Right cardiac atrium (tissue), 5 donors: ENCODE results near the gene CCDC141. TPM values are rescaled to one million over a fixed set of nuclear protein-coding genes. Genes with fewer than 3 reads are reported as not detected.
A peak's percentile ranks its signal among the peaks of the same experiment; 100 is the strongest.

Experiments used
- ATAC-seq, 2 donors: fragments of 200-7000 bp; cut with Tn5 transposase; one replicate each; pipeline versions ENCODE4 v1.8.0 to v1.9.1; 2020; ENCODE audit warnings: moderate library complexity in 2 of 2, mild to moderate bottlenecking in 1 of 2
- DNase-seq, 3 donors: peaks; one replicate each; pipeline ENCODE4 v3.0.0-alpha.2; 2020
- H3K27ac ChIP-seq: one replicate; pipeline ENCODE4 v1.5.1; 2013; ENCODE audit warnings: mild to moderate bottlenecking, low read length, control low read depth, moderate library complexity
- H3K27me3 ChIP-seq: one replicate; pipeline ENCODE4 v1.6.1; 2013; ENCODE audit not compliant: control insufficient read depth, insufficient read depth
- H3K4me1 ChIP-seq: one replicate; pipeline ENCODE4 v1.6.1; 2013; ENCODE audit warnings: low read length; ENCODE audit not compliant: control insufficient read depth, insufficient read depth
- H3K4me3 ChIP-seq: one replicate; pipeline ENCODE4 v1.5.1; 2013; ENCODE audit warnings: low read length, control low read depth
- H3K9me3 ChIP-seq: one replicate; pipeline ENCODE4 v1.6.1; 2013; ENCODE audit warnings: low read length; ENCODE audit not compliant: control insufficient read depth
- whole genome bisulfite sequencing: extraction: QIAGEN DNeasy Blood & Tissue Kit; methylation state at CpG from one replicate; pipeline ENCODE4 v1.1.7; 2013; 5-methylcytosine and 5-hydroxymethylcytosine counted together
- intact Hi-C, 4 donors: fragments of 100-400 bp; cut with DNase I; formaldehyde crosslinking; loops; one replicate each; pipeline versions ENCODE4 v1.11.0 to v1.14.0; 2022 to 2023
- polyA plus RNA-seq: library from polyadenylated mRNA; stranded (reverse); fragments of 200-250 nt; gene quantifications from one replicate; pipeline ENCODE4 v1.2.3, GENCODE V29; 2013
- total RNA-seq, 4 donors: library from RNA; stranded (reverse); fragmentation: NEBNext Ultra II Directional; extraction: Animal tissue kit (Norgen Biotek cat#: 25700); gene quantifications; one replicate each; pipeline ENCODE4 v1.2.1, GENCODE V29; 2021
- donor health status: healthy with polysubstance abuse.
- donor health status: DM: no; HTN: yes; CAD: no.
- donor health status: DM: no; HTN: no; CAD: no.
- donor health status: DM: no; HTN: yes; CAD: no; lungs with severe emphysema.
- donor health status: DM: yes; HTN: yes; CAD: no.

Gene CCDC141
- total and polyA plus RNA-seq, 5 donors, result 18.1 to 128 (median 71.7) TPM

GRCh38 chr2:178871536-178871935, 178.4 kb downstream of the CCDC141 start:
- H3K9me3 ChIP-seq, result no peaks in the 10 kb centered on the region
- H3K4me3 ChIP-seq, result no peak overlapping the region
- H3K4me1 ChIP-seq, result no peaks in the 10 kb centered on the region
- 92% methylated on average over 1 of the region's 1 CpG for WGBS
- H3K27me3 ChIP-seq, result no peaks in the 10 kb centered on the region
- ATAC-seq (no peak), DNase-seq (no peak)
- intact Hi-C loops, result loop anchor here in 1 of 4 donors (10.0 kb wide), 1 partner anchor 67 kb away; the partner anchor contains the start of gene TTN
- H3K27ac ChIP-seq, result no peak overlapping the region

- H3K27ac ChIP-seq, result no peak overlapping the region
- WGBS, result 64% methylated on average over 3 of the region's 3 CpGs
- no peak overlapping the region for H3K4me3 ChIP-seq
- intact Hi-C loops, result loop anchor here in 1 of 4 donors (10.0 kb wide), 1 partner anchor 66 kb away; the partner anchor contains the start of gene TTN
- H3K9me3 ChIP-seq, result no peaks in the 10 kb centered on the region
- H3K27me3 ChIP-seq, result no peaks in the 10 kb centered on the region
- DNase-seq (peak in 1 of 3 donors; percentile 26), ATAC-seq (peak; percentile 10 to 78)
- no peaks in the 10 kb centered on the region for H3K4me1 ChIP-seq
Observed at GRCh38 chr2:178870703-178871102, 179.2 kb downstream of the CCDC141 start.

- Histone ChIP-seq H3K4me3 (no peak overlapping the region), H3K4me1 (peaks cover 6% of the 10 kb centered on the region), H3K27me3 (no peaks in the 10 kb centered on the region), H3K9me3 (no peaks in the 10 kb centered on the region), H3K27ac (no peak overlapping the region)
- intact Hi-C loops, result no loop called here
- DNase-seq, result peak in 1 of 3 donors; percentile 11
- no peak for ATAC-seq
- WGBS, result 93% methylated on average over 2 of the region's 2 CpGs
Observed at GRCh38 chr2:178865999-178866398, 183.9 kb downstream of the CCDC141 start.

GRCh38 chr2:178865146-178865936, 184.6 kb downstream of the CCDC141 start:
- DNase-seq (peak in 2 of 3 donors; percentile 35 to 58), ATAC-seq (peak; percentile 66 to 67)
- no peak overlapping the region for H3K4me3 ChIP-seq
- 36% methylated on average over 7 of the region's 7 CpGs for WGBS
- H3K27ac ChIP-seq, result peak overlapping the region; percentile 100
- H3K9me3 ChIP-seq, result no peaks in the 10 kb centered on the region
- intact Hi-C loops, result no loop called here
- H3K27me3 ChIP-seq, result no peaks in the 10 kb centered on the region
- H3K4me1 ChIP-seq, result peaks cover 6% of the 10 kb centered on the region

GRCh38 chr2:178863856-178864620, 185.9 kb downstream of the CCDC141 start:
- Histone ChIP-seq H3K27ac (peak overlapping the region; percentile 100), H3K27me3 (no peaks in the 10 kb centered on the region), H3K4me3 (peak overlapping the region; percentile 5), H3K9me3 (no peaks in the 10 kb centered on the region), H3K4me1 (peaks cover 8% of the 10 kb centered on the region)
- WGBS, result 18% methylated on average over 17 of the region's 17 CpGs
- intact Hi-C loops, result loop anchor here in 2 of 4 donors (5.0 kb wide), 2 partner anchors 37 to 62 kb away; no protein-coding TSS in a partner anchor
- peak; percentile 89 to 94 for ATAC-seq
- DNase-seq, result peak; percentile 78 to 87 (median 85)

GRCh38 chr2:178863130-178863855, 186.6 kb downstream of the CCDC141 start:
- 23% methylated on average over 5 of the region's 5 CpGs for WGBS
- intact Hi-C loops, result loop anchor here in 2 of 4 donors (5.0 kb wide), 2 partner anchors 36 to 61 kb away; no protein-coding TSS in a partner anchor
- ATAC-seq, result peak; percentile 27 to 45

GRCh38 chr2:178860551-178860950, 189.4 kb downstream of the CCDC141 start:
- Histone ChIP-seq H3K27ac (no peak overlapping the region), H3K9me3 (no peaks in the 10 kb centered on the region), H3K4me1 (peaks cover 8% of the 10 kb centered on the region), H3K27me3 (no peaks in the 10 kb centered on the region), H3K4me3 (no peak overlapping the region)
- WGBS, result 8% methylated on average over 3 of the region's 3 CpGs
- intact Hi-C loops, result loop anchor here in 2 of 4 donors (5.0 kb wide), 2 partner anchors 33 to 58 kb away; no protein-coding TSS in a partner anchor
- ATAC-seq (peak; percentile 51 to 52), DNase-seq (peak; percentile 68 to 77 (median 71))

More at GRCh38 chr2:178863130-178863855, 186.6 kb downstream of the CCDC141 start:
- H3K27me3 ChIP-seq, result no peaks in the 10 kb centered on the region
- H3K4me3 ChIP-seq, result peak overlapping the region; percentile 5
- no peak for DNase-seq
- H3K4me1 ChIP-seq, result peaks cover 8% of the 10 kb centered on the region
- H3K9me3 ChIP-seq, result no peaks in the 10 kb centered on the region
- H3K27ac ChIP-seq, result peak overlapping the region; percentile 100

GRCh38 chr2:178859730-178860129, 190.2 kb downstream of the CCDC141 start:
- peak in 1 of 2 donors; percentile 40 for ATAC-seq
- intact Hi-C loops, result loop anchor here in 2 of 4 donors (5.0 kb wide), 2 partner anchors 32 to 57 kb away; no protein-coding TSS in a partner anchor
- Histone ChIP-seq H3K9me3 (no peaks in the 10 kb centered on the region), H3K27me3 (no peaks in the 10 kb centered on the region), H3K27ac (peak overlapping the region; percentile 78), H3K4me1 (peaks cover 6% of the 10 kb centered on the region), H3K4me3 (peak overlapping the region; percentile 10)
- WGBS, result 15% methylated on average over 2 of the region's 2 CpGs
- DNase-seq, result no peak

- intact Hi-C loops, result no loop called here
Observed at GRCh38 chr2:178858896-178859625, 190.9 kb downstream of the CCDC141 start.

GRCh38 chr2:178855151-178855550, 194.8 kb downstream of the CCDC141 start:
- intact Hi-C loops, result no loop called here

More at GRCh38 chr2:178858896-178859625, 190.9 kb downstream of the CCDC141 start:
- H3K27me3 ChIP-seq, result no peaks in the 10 kb centered on the region
- DNase-seq, result peak in 1 of 3 donors; percentile 27
- no peak overlapping the region for H3K4me3 ChIP-seq
- no peak for ATAC-seq
- H3K9me3 ChIP-seq, result no peaks in the 10 kb centered on the region
- WGBS, result 52% methylated on average over 4 of the region's 4 CpGs
- H3K27ac ChIP-seq, result no peak overlapping the region
- H3K4me1 ChIP-seq, result peaks cover 1% of the 10 kb centered on the region

More at GRCh38 chr2:178855151-178855550, 194.8 kb downstream of the CCDC141 start:
- Histone ChIP-seq H3K27me3 (no peaks in the 10 kb centered on the region), H3K27ac (no peak overlapping the region), H3K4me1 (peaks cover 1% of the 10 kb centered on the region), H3K4me3 (no peak overlapping the region), H3K9me3 (no peaks in the 10 kb centered on the region)
- ATAC-seq (no peak), DNase-seq (no peak)
